Psoas muscle (tissue), 8 donors: ENCODE data around the gene PAQR4. TPM values are rescaled to one million over a fixed set of nuclear protein-coding genes. Genes with fewer than 3 reads are reported as not detected.

ENCODE experiments used
- ATAC-seq, 4 donors: fragments of 200-7000 bp; cut with Tn5 transposase; one replicate each; pipeline ENCODE4 v1.9.1; 2020; ENCODE audit warnings: moderate library complexity in 3 of 4, mild to moderate bottlenecking in 2 of 4
- DNase-seq, 2 donors: peaks; one replicate each; pipeline ENCODE4 v3.0.0-alpha.2; 2020
- H3K27ac ChIP-seq: fragments of 200-600 bp; one replicate; pipeline ENCODE4 v1.8.0; 2022
- H3K27me3 ChIP-seq, 3 donors: fragments of 200-600 bp in 1 of 3; one replicate each; pipeline versions ENCODE4 v1.6.1 to v1.8.0; 2013 to 2022; ENCODE audit warnings: low read length in 2 of 3, mild to moderate bottlenecking in 2 of 3, moderate library complexity in 1 of 3; ENCODE audit not compliant: insufficient read depth in 3 of 3
- H3K36me3 ChIP-seq, 2 donors: fragments of 200-600 bp in 1 of 2; one replicate each; pipeline versions ENCODE4 v1.6.1 to v1.8.0; 2013 to 2022; ENCODE audit warnings: low read depth in 1 of 2, mild to moderate bottlenecking in 1 of 2, moderate library complexity in 1 of 2; ENCODE audit not compliant: insufficient read depth in 1 of 2
- H3K4me1 ChIP-seq: fragments of 200-600 bp; one replicate; pipeline ENCODE4 v1.8.0; 2022
- H3K4me3 ChIP-seq: fragments of 200-600 bp; one replicate; pipeline ENCODE4 v1.8.0; 2022; ENCODE audit warnings: mild to moderate bottlenecking
- H3K9me3 ChIP-seq: fragments of 200-600 bp; one replicate; pipeline ENCODE4 v1.8.0; 2022
- WGBS, 3 donors: extraction: QIAGEN DNeasy Blood & Tissue Kit; methylation state at CpG; one replicate each; pipeline versions ENCODE4 v1.1.6 to v1.1.7; 2013; 5-methylcytosine and 5-hydroxymethylcytosine counted together
- intact Hi-C, 2 donors: fragments of 100-400 bp; cut with DNase I; formaldehyde crosslinking; loops; one replicate each; pipeline versions ENCODE4 v1.11.0 to v1.14.2; 2022
- polyA plus RNA-seq, 3 donors: library from polyadenylated mRNA; stranded (reverse); fragments of 200-250 nt; gene quantifications; one replicate each; pipeline ENCODE4 v1.2.3, GENCODE V29; 2013
- total RNA-seq, 4 donors: library from RNA; stranded (reverse); fragmentation: NEBNext Ultra II Directional in 2 of 4; extraction: Animal tissue kit (Norgen Biotek cat#: 25700) in 2 of 4; gene quantifications; one replicate each; pipeline versions ENCODE4 v1.2.1 to v1.2.4, GENCODE V29; 2021 to 2023
- TF ChIP-seq, protein P1 (sequence below): fragments of 200-600 bp; IDR thresholded peaks from one replicate; pipeline ENCODE4 v1.8.0; 2022; ENCODE audit warnings: antibody characterized with exemption
- donor health status: healthy with polysubstance abuse.
- donor health status: DM: no; HTN: no; CAD: no; lungs with moderate emphysema.
- donor health status: Bipolar disorder and iron deficiency.
- donor health status: healthy.
- donor health status: DM: yes; HTN: yes; CAD: no.
- donor health status: DM: no; HTN: no; CAD: no.
- donor health status: DM: no; HTN: no; CAD: no.
- donor health status: DM: yes; HTN: yes; CAD: no.

PAQR4 gene
- total and polyA plus RNA-seq, 7 donors: 4.6 to 26.1 (median 12.3) TPM

DNA sequence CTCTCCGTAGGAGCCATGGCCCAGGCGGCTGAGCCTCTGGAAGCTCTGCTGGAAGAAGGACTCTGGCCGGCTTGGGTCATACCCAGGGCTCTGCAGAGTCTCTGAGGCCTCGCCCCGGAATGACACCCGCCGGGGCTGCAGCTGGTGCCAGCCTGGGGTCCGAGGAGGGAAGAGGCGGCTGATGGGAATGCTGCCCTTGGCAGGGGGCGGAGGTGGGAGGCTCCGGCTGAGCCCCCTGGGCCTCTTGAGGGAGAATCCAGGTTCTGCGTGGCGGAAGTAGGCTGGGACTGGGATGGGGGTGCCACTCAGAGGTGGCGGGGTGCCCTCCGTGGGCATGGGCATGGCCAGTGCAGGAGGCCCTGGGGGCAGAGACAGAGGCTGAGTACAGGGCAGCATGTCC is 7.5 kb downstream of the PAQR4 start:
- H3K27me3 ChIP-seq: peaks cover 0 to 6% (median 2%) of the 10 kb centered on the region in 3 donors
- 67 to 84% (median 68%) methylated on average over 14 to 15 of the region's 15 CpGs for WGBS, 3 donors
- H3K9me3 ChIP-seq: no peaks in the 10 kb centered on the region
- intact Hi-C loops: no loop called here
- ATAC-seq: no peak
- TF ChIP-seq, protein P1, sequence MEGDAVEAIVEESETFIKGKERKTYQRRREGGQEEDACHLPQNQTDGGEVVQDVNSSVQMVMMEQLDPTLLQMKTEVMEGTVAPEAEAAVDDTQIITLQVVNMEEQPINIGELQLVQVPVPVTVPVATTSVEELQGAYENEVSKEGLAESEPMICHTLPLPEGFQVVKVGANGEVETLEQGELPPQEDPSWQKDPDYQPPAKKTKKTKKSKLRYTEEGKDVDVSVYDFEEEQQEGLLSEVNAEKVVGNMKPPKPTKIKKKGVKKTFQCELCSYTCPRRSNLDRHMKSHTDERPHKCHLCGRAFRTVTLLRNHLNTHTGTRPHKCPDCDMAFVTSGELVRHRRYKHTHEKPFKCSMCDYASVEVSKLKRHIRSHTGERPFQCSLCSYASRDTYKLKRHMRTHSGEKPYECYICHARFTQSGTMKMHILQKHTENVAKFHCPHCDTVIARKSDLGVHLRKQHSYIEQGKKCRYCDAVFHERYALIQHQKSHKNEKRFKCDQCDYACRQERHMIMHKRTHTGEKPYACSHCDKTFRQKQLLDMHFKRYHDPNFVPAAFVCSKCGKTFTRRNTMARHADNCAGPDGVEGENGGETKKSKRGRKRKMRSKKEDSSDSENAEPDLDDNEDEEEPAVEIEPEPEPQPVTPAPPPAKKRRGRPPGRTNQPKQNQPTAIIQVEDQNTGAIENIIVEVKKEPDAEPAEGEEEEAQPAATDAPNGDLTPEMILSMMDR: no peak
- no peak for DNase-seq
- H3K4me1 ChIP-seq: no peaks in the 10 kb centered on the region
- no peak overlapping the region for H3K4me3 ChIP-seq
- H3K27ac ChIP-seq: no peak overlapping the region
- no peaks in the 10 kb centered on the region for H3K36me3 ChIP-seq

DNA sequence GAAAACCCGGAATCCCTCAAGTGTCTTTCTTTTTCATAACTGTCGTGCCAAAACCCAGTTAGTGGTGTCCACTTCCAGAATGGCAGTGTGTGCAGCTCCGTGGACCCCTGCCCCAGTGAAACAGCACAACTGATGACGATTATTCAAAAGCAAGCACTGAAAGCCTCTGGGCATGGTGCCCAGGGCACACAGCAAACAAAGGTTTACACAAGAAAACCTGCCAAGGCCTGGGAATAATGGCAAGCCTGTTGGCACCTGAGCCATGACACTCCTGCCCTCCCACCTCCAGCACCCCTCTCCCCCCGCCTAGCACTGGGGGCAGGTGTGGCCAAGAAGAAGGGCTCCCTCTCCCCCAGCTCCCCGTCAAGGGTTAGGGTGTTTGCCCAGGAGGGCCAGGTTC is 8.3 kb downstream of the PAQR4 start:
- intact Hi-C loops: no loop called here
- Histone ChIP-seq H3K27ac (no peak overlapping the region), H3K4me1 (no peaks in the 10 kb centered on the region), H3K4me3 (no peak overlapping the region), H3K36me3 (no peaks in the 10 kb centered on the region), H3K9me3 (no peaks in the 10 kb centered on the region), H3K27me3 (peaks cover 0 to 6% (median 2%) of the 10 kb centered on the region in 3 donors)
- WGBS, 3 donors: 77 to 84% (median 82%) methylated on average over 6 of the region's 6 CpGs
- TF ChIP-seq, protein P1: no peak
- no peak for ATAC-seq
- no peak for DNase-seq

DNA sequence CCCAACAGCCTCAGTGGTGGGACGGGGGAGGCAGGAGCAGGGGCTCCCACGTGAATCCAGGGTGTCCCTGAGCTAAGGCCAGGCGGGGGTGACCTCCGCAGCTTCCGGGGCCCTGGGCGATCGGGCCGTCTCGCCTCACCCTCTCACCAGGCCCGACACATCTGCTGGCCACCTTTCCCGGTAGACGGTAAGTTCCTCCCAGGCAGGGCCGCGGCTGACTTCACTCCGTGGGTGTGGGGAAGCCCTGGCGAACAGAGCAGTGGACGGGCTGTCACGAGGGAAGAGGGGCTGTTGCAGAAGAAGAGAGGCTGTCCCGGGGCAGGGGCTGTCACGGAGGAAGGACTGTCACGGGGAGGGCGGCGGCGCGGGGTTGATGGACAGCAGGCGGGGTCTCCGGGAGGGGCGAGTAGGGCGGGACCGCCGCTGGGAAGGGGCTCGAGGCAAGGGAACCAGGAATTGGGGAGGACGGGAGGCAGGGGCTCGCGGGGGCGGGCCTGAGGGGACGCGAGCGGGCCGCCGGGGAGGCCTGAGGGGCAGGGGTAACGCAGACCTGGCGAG is 10.6 kb downstream of the PAQR4 start:
- ATAC-seq (no peak), DNase-seq (no peak)
- H3K27ac ChIP-seq: no peak overlapping the region
- no peaks in the 10 kb centered on the region for H3K36me3 ChIP-seq
- TF ChIP-seq, protein P1: no peak
- no peaks in the 10 kb centered on the region for H3K9me3 ChIP-seq
- WGBS, 3 donors: 6 to 11% (median 9%) methylated on average over 34 to 43 of the region's 43 CpGs
- peaks cover 0 to 6% (median 2%) of the 10 kb centered on the region in 3 donors for H3K27me3 ChIP-seq
- H3K4me1 ChIP-seq: peaks cover 9% of the 10 kb centered on the region
- intact Hi-C loops: no loop called here
- peak overlapping the region; percentile 89 for H3K4me3 ChIP-seq

DNA sequence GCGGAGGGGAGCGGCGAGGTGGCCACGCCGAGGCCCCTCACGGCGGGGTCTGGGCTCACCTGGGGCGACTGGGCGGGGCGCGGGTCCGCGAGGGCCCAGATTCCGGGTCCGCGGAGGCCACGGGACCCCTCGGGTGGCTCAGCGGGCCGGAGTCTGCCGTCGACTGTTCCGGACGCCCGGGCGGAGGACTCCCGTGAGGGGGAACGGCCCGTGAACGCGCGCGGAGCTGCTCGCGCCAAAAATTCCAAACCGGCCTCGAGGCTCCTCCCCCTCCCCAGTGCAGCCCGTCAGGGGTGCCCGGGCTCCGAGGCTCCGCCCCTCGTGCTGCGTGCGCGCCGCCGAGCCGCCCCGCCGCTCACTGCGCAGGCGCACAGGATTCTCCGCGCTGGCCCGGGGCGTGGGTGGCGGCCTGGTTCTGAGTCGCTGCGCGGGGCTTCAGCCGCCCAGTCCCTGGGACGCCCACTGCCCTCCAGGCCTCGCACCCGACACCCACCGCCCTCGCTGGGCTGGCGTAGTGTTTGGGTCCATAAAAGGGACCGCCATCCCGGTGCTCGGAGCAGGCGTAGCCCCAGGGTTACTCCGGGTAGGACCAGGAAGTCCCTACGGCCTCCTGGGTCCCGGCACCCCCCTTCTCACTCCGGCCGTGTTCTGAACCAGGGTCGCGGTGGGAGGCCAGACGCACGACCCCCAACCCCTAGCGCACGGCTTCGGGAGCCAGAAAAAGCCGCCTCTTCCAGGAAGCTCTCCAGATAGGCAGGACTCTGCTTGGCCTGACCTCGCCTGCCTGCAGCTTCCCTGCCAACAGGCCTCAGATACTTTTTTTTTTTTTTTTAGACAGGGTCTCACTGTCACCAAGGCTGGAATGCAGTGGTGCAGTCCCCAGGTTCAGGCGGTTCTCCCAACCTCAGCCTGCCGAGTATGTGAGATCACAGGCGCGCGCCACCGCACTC is 11.4 kb downstream of the PAQR4 start, which contains the start of gene PKMYT1:
Gene PKMYT1, minus strand, starts transcription at position 220 of the 950 bp plus-strand sequence. CDS start 789 bp downstream, outside the sequence.
- WGBS, 3 donors: 6 to 10% (median 9%) methylated on average over 56 to 91 of the region's 91 CpGs
- DNase-seq (peak; percentile 93 to 96), ATAC-seq (peak; percentile 93 to 96 (median 95))
- peaks cover 16% of the 10 kb centered on the region for H3K4me1 ChIP-seq
- intact Hi-C loops: no loop called here
- H3K27me3 ChIP-seq: peaks cover 0 to 6% (median 2%) of the 10 kb centered on the region in 3 donors
- TF ChIP-seq, protein P1: no peak
- peak within 1 kb of the TSS; percentile 89 for H3K4me3 ChIP-seq
- no peaks in the 10 kb centered on the region for H3K36me3 ChIP-seq
- no peaks in the 10 kb centered on the region for H3K9me3 ChIP-seq
- peak within 1 kb of the TSS; percentile 88 for H3K27ac ChIP-seq
